Measurements from ENCODE around the gene ZNF207. TPM values are rescaled to one million over a fixed set of nuclear protein-coding genes. Genes with fewer than 3 reads are reported as not detected.

The ZNF207 gene
- total and polyA plus RNA-seq, 2 of the 8 experiments (the other 6 are each of a cell fraction or from before 2014, with no cell fraction given), result 268 to 286 TPM

DNA sequence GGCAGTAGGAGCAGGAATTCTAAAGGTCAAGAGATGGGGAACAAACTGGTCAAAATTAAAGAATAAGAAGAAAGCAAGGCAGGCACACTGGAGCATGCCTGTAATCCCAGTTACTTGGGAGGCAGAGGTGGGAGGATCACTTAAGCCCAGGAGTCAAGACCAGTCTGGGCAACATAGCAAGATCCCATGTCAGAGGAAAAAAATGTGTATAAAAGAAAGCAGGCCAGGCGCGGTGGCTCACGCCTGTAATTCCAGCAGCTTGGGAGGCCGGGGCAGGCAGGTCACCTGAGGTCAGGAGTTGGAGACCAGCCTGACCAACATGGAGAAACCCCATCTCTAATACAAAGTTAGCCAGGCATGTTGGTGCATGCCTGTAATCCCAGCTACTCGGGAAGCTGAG, 43.9 kb downstream of the ZNF207 start (continued):
- no peak for TF ChIP-seq CHD7 (IDR thresholded peaks at IDR 0.05; ENCODE audit: insufficient replicate concordance, low read length)
- no peak for TF ChIP-seq SAP30 (IDR thresholded peaks at IDR 0.05; ENCODE audit: insufficient read depth, insufficient replicate concordance, low read length)
- TF ChIP-seq CTBP2 (IDR thresholded peaks at IDR 0.05; ENCODE audit: borderline replicate concordance, insufficient read depth, insufficient read length, low read length), result no peak
- TF ChIP-seq CEBPB (IDR thresholded peaks at IDR 0.05; ENCODE audit: low read depth, low read length), result no peak
- TF ChIP-seq EZH2 (IDR thresholded peaks at IDR 0.05; ENCODE audit: low read depth, low read length, severe bottlenecking), result no peak
- no peak for TF ChIP-seq POLR2AphosphoS5 (IDR thresholded peaks at IDR 0.05; ENCODE audit: low read depth, low read length)
- TF ChIP-seq, protein P1, sequence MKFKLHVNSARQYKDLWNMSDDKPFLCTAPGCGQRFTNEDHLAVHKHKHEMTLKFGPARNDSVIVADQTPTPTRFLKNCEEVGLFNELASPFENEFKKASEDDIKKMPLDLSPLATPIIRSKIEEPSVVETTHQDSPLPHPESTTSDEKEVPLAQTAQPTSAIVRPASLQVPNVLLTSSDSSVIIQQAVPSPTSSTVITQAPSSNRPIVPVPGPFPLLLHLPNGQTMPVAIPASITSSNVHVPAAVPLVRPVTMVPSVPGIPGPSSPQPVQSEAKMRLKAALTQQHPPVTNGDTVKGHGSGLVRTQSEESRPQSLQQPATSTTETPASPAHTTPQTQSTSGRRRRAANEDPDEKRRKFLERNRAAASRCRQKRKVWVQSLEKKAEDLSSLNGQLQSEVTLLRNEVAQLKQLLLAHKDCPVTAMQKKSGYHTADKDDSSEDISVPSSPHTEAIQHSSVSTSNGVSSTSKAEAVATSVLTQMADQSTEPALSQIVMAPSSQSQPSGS (IDR thresholded peaks at IDR 0.05; ENCODE audit: low read length), result no peak
- no peak for TF ChIP-seq SP2 (IDR thresholded peaks at IDR 0.05; ENCODE audit: low read length)
- no peak for TF ChIP-seq KDM4A (IDR thresholded peaks at IDR 0.05; ENCODE audit: low read depth, low read length, severe bottlenecking)
- no peak for TF ChIP-seq RXRA (IDR thresholded peaks at IDR 0.05; ENCODE audit: insufficient read depth, low read depth, low read length)
